PC-9 (cell line): Measurements from ENCODE around the gene TRPV2. TPM values are rescaled to one million over a fixed set of nuclear protein-coding genes. Genes with fewer than 3 reads are reported as not detected.
A peak's percentile ranks its signal among the peaks of the same experiment; 100 is the strongest.

Experiments
- BruUV-seq: library from RNA; stranded (reverse); fragments of 400-500 nt; replicated peaks from 2 replicates; lab custom pipeline; 2021; lab: Mats Ljungman, UMichigan
- CTCF ChIA-PET: fragments of 300-600 bp; sonication (Branson Sonifier 250); formaldehyde crosslinking; loops from one replicate; lab custom pipeline; 2022; ENCODE audit warnings: antibody characterized with exemption; lab: Charles Lee
- POLR2A ChIA-PET: fragments of 300-600 bp; sonication (Branson Sonifier 250); formaldehyde crosslinking; loops from one replicate; lab custom pipeline; 2022; ENCODE audit warnings: antibody characterized with exemption; ENCODE audit not compliant: unreplicated experiment; lab: Charles Lee
- DNase-seq, 2 experiments: peaks; one replicate each; pipeline versions ENCODE4 v3.0.0 to v3.0.0-alpha.2; 2015 to 2022; ENCODE audit warnings: mixed read lengths in 1 of 2
- H2AFZ ChIP-seq: fragments of 200-600 bp; sonication (generic); 2 replicates; pipeline ENCODE4 v1.8.1; 2017; ENCODE audit warnings: antibody characterized with exemption
- H3F3A ChIP-seq: fragments of 200-600 bp; sonication (generic); 2 replicates; pipeline ENCODE4 v1.8.1; 2017; ENCODE audit warnings: antibody characterized with exemption, mild to moderate bottlenecking, low read depth; ENCODE audit not compliant: insufficient read depth
- H3K27ac ChIP-seq: fragments of 200-600 bp; sonication (generic); 2 replicates; pipeline ENCODE4 v1.6.1; 2016; ENCODE audit warnings: mixed run types
- H3K27me3 ChIP-seq: fragments of 200-600 bp; sonication (generic); 2 replicates; pipeline ENCODE4 v1.6.1; 2016; ENCODE audit warnings: low read depth, mixed run types; ENCODE audit not compliant: insufficient read depth
- H3K36me3 ChIP-seq: fragments of 200-600 bp; sonication (generic); 2 replicates; pipeline ENCODE4 v1.6.1; 2016; ENCODE audit warnings: low read depth, mixed run types
- H3K4me1 ChIP-seq: fragments of 200-600 bp; sonication (generic); replicated peaks from 2 replicates; pipeline ENCODE4 v1.6.1; 2016; ENCODE audit warnings: mixed run types; ENCODE audit not compliant: insufficient read depth
- H3K4me2 ChIP-seq: fragments of 200-600 bp; sonication (generic); 2 replicates; pipeline ENCODE4 v1.6.1; 2017; ENCODE audit warnings: mixed run types
- H3K4me3 ChIP-seq: fragments of 200-600 bp; sonication (generic); 2 replicates; pipeline ENCODE4 v1.6.1; 2016; ENCODE audit warnings: mixed run types
- H3K79me2 ChIP-seq: fragments of 200-600 bp; sonication (generic); 2 replicates; pipeline ENCODE4 v1.6.1; 2017; ENCODE audit warnings: low read depth, mixed run types
- H3K9me2 ChIP-seq: fragments of 200-600 bp; sonication (generic); 2 replicates; pipeline ENCODE4 v1.8.1; 2017; ENCODE audit warnings: mild to moderate bottlenecking; ENCODE audit not compliant: insufficient read depth
- H3K9me3 ChIP-seq: fragments of 200-600 bp; sonication (generic); 2 replicates; pipeline ENCODE4 v1.8.1; 2016; ENCODE audit warnings: low read depth; ENCODE audit not compliant: insufficient read depth
- H4K20me1 ChIP-seq: fragments of 200-600 bp; sonication (generic); 2 replicates; pipeline ENCODE4 v1.8.1; 2017; ENCODE audit not compliant: insufficient read depth
- EZH2 ChIP-seq: fragments of 200-600 bp; sonication (generic); IDR thresholded peaks from 2 replicates; pipeline ENCODE4 v1.8.0; 2017; ENCODE audit warnings: antibody characterized with exemption, low read depth
- intact Hi-C: fragments of 100-400 bp; cut with micrococcal nuclease; formaldehyde crosslinking; loops from one replicate; pipeline ENCODE4 v1.10.0; 2022; ENCODE audit not compliant: unreplicated experiment
- total RNA-seq: library from RNA; stranded (reverse); gene quantifications from 2 replicates; pipeline ENCODE4 v1.2.3, GENCODE V29; 2021
- TF ChIP-seq, protein P1 (sequence below): fragments of 200-600 bp; sonication (generic); conservative IDR thresholded peaks from 2 replicates; pipeline ENCODE4 v1.6.1; 2017; ENCODE audit warnings: mixed run types, antibody characterized with exemption, mild to moderate bottlenecking, moderate library complexity

Gene TRPV2
- total RNA-seq, 1 experiment from 2014 or later = 5.3 TPM

DNA sequence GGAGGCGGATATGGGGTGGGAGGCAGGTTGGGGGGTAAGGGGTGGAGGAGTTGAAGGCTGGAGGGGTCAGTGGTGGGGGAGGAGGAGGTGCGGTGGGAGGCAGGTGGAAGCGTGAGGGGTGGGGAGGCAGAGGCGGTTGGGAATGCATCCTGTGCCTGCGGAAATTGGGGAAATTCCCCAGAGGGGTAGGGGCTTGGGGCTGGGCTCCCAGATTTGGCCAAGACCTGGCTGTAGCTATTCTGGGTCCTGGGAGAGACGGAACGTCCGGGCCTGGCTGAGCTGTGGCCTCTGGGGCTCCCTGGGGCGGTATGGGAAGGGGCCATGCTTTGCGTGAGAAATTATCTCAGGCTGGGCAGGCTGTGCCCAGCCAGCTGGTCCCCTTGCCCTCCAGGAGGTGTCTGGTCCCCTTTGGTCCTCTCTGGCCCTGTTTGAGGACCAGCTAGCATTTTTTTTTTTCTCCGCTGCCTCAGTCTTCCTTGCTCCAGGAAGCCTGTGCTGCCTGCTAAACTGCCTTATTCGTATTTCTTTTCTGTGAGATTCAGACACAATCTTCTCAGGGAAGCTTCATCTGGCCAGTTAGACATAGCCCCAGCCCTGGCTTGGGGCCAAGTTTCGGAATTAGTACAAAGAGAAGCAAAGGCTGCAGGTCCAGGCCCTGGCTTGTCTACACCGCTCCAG lies 7.3 kb upstream of the TRPV2 start:
- H2AFZ ChIP-seq = no peak overlapping the region
- no peaks in the 10 kb centered on the region for H3K36me3 ChIP-seq
- peak in 1 of 2 experiments; percentile 54 for DNase-seq
- TF ChIP-seq, protein P1, sequence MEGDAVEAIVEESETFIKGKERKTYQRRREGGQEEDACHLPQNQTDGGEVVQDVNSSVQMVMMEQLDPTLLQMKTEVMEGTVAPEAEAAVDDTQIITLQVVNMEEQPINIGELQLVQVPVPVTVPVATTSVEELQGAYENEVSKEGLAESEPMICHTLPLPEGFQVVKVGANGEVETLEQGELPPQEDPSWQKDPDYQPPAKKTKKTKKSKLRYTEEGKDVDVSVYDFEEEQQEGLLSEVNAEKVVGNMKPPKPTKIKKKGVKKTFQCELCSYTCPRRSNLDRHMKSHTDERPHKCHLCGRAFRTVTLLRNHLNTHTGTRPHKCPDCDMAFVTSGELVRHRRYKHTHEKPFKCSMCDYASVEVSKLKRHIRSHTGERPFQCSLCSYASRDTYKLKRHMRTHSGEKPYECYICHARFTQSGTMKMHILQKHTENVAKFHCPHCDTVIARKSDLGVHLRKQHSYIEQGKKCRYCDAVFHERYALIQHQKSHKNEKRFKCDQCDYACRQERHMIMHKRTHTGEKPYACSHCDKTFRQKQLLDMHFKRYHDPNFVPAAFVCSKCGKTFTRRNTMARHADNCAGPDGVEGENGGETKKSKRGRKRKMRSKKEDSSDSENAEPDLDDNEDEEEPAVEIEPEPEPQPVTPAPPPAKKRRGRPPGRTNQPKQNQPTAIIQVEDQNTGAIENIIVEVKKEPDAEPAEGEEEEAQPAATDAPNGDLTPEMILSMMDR = no peak
- TF ChIP-seq EZH2 = no peak
- POLR2A ChIA-PET = interaction anchor here (0.6 to 0.7 kb wide), 2 partner anchors 35 to 685 kb away, joined by 3 to 4 read pairs; no protein-coding TSS in a partner anchor
- no peaks in the 10 kb centered on the region for H3K4me1 ChIP-seq
- no peaks in the 10 kb centered on the region for H3K27me3 ChIP-seq
- BruUV-seq = no TSS peak
- no peaks in the 10 kb centered on the region for H3K9me2 ChIP-seq
- CTCF ChIA-PET = no interaction called here
- H3K4me3 ChIP-seq = no peak overlapping the region
- H3K27ac ChIP-seq = no peak overlapping the region
- H4K20me1 ChIP-seq = no peaks in the 10 kb centered on the region
- intact Hi-C loops = no loop called here
- H3K4me2 ChIP-seq = no peak overlapping the region
- H3F3A ChIP-seq = peaks cover 7% of the 10 kb centered on the region; the same call in 1 of the 2 replicates
- H3K9me3 ChIP-seq = no peaks in the 10 kb centered on the region
- H3K79me2 ChIP-seq = no peaks in the 10 kb centered on the region

DNA sequence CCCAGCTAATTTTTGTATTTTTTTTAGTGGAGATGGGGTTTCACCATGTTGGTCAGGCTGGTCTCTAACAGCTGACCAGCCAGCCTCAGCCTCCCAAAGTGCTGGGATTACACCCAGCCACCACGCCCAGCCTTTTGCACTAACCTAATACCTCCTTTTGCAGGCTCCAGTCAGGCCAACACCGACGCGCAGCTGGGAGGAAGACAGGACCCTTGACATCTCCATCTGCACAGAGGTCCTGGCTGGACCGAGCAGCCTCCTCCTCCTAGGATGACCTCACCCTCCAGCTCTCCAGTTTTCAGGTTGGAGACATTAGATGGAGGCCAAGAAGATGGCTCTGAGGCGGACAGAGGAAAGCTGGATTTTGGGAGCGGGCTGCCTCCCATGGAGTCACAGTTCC lies 2.0 kb downstream of the TRPV2 start:
- TF ChIP-seq, protein P1 = no peak
- TF ChIP-seq EZH2 = no peak
- H3K9me3 ChIP-seq = no peaks in the 10 kb centered on the region
- H2AFZ ChIP-seq = no peak overlapping the region
- no TSS peak for BruUV-seq
- no peaks in the 10 kb centered on the region for H3K9me2 ChIP-seq
- CTCF ChIA-PET = no interaction called here
- H3K27ac ChIP-seq = no peak overlapping the region
- H3K79me2 ChIP-seq = no peaks in the 10 kb centered on the region
- no peak overlapping the region for H3K4me2 ChIP-seq
- H3F3A ChIP-seq = peaks cover 26% of the 10 kb centered on the region
- H3K36me3 ChIP-seq = no peaks in the 10 kb centered on the region
- peaks cover 38% of the 10 kb centered on the region for H3K4me1 ChIP-seq
- intact Hi-C loops = no loop called here
- no peak overlapping the region for H3K4me3 ChIP-seq
- no peaks in the 10 kb centered on the region for H3K27me3 ChIP-seq
- H4K20me1 ChIP-seq = no peaks in the 10 kb centered on the region
- no peak for DNase-seq
- POLR2A ChIA-PET = interaction anchor here (0.6 kb wide), 1 partner anchor 62 kb away, joined by 21 read pairs; no protein-coding TSS in a partner anchor

GRCh38 chr17:16417896-16418684 lies 2.7 kb downstream of the TRPV2 start:
- Histone ChIP-seq H2AFZ (no peak overlapping the region), H3K9me2 (no peaks in the 10 kb centered on the region), H3K27me3 (no peaks in the 10 kb centered on the region), H3K4me1 (peaks cover 38% of the 10 kb centered on the region), H3K4me3 (no peak overlapping the region), H3K27ac (peak overlapping the region; percentile 71), H3F3A (peaks cover 26% of the 10 kb centered on the region), H3K4me2 (peak overlapping the region; percentile 28; the same call in 1 of the 2 replicates), H4K20me1 (no peaks in the 10 kb centered on the region), H3K36me3 (no peaks in the 10 kb centered on the region), H3K9me3 (no peaks in the 10 kb centered on the region), H3K79me2 (no peaks in the 10 kb centered on the region)
- DNase-seq = peak; percentile 47 to 54
- no peak for TF ChIP-seq EZH2
- TF ChIP-seq, protein P1 = no peak
- BruUV-seq = no TSS peak
- ChIA-PET POLR2A (interaction anchor here (0.6 kb wide), 2 partner anchors 63 to 166 kb away, joined by 5 to 21 read pairs; no protein-coding TSS in a partner anchor), CTCF (interaction anchor here (0.5 kb wide), 1 partner anchor 362 kb away, joined by 8 read pairs; no protein-coding TSS in a partner anchor)
- intact Hi-C loops = loop anchor here (2.0 kb wide), 1 partner anchor 21 kb away; no protein-coding TSS in a partner anchor
